Esophagus squamous epithelium (tissue), 4 donors: Measurements from ENCODE around the gene TMEM41A.

Experiments used
- CTCF ChIP-seq, 6 experiments: fragments of 450-650 bp in 4 of 6; fragments of 200-600 bp in 2 of 6; sonication (generic) in 2 of 6; IDR thresholded peaks; one replicate each; pipeline ENCODE4 v1.5.1; 2016 to 2019; ENCODE audit warnings: antibody characterized with exemption in 6 of 6, mild to moderate bottlenecking in 4 of 6, moderate library complexity in 4 of 6
- POLR2A ChIP-seq, 4 donors: fragments of 450-650 bp; IDR thresholded peaks; one replicate each; pipeline ENCODE4 v1.6.1; 2017; ENCODE audit warnings: antibody characterized with exemption in 4 of 4, mild to moderate bottlenecking in 4 of 4, moderate library complexity in 3 of 4

- TF ChIP-seq POLR2A (IDR thresholded peaks at IDR 0.05) (no peak), CTCF (IDR thresholded peaks at IDR 0.05) (no peak)
Observed at GRCh38 chr3:185489462-185489861, 9.4 kb downstream of the TMEM41A start.
